H9 (cell line): ENCODE data around the gene SH3BP5. TPM values are rescaled to one million over a fixed set of nuclear protein-coding genes. Genes with fewer than 3 reads are reported as not detected.

Source experiments
- DNase-seq: peaks from one replicate; pipeline ENCODE4 v3.0.0-alpha.2; 2017
- H2AFZ ChIP-seq: one replicate; pipeline ENCODE4 v1.6.1; 2013; ENCODE audit warnings: mild to moderate bottlenecking, low read length, control low read depth, moderate library complexity
- H2AK5ac ChIP-seq: 2 replicates; pipeline ENCODE4 v1.6.1; 2013; ENCODE audit warnings: low read length, control low read depth, mixed read lengths; ENCODE audit not compliant: insufficient read length
- H2BK120ac ChIP-seq: one replicate; pipeline ENCODE4 v1.6.1; 2013; ENCODE audit warnings: low read depth, mild to moderate bottlenecking, low read length, control low read depth, inconsistent platforms; ENCODE audit not compliant: poor library complexity, severe bottlenecking
- H2BK12ac ChIP-seq: 2 replicates; pipeline ENCODE4 v1.6.1; 2013; ENCODE audit warnings: low read length, control low read depth, mixed read lengths, low read depth; ENCODE audit not compliant: insufficient read length
- H2BK15ac ChIP-seq: 2 replicates; pipeline ENCODE4 v1.6.1; 2013; ENCODE audit warnings: low read depth, low read length, control low read depth
- H2BK20ac ChIP-seq: one replicate; pipeline ENCODE4 v1.6.1; 2013; ENCODE audit warnings: low read depth, mild to moderate bottlenecking, low read length, control low read depth, inconsistent platforms; ENCODE audit not compliant: poor library complexity, severe bottlenecking
- H2BK5ac ChIP-seq: 2 replicates; pipeline ENCODE4 v1.6.1; 2013; ENCODE audit warnings: low read length, control low read depth, mixed read lengths; ENCODE audit not compliant: insufficient read length
- H3K14ac ChIP-seq: 2 replicates; pipeline ENCODE4 v1.6.1; 2013; ENCODE audit warnings: low read length, control low read depth; ENCODE audit not compliant: insufficient read depth
- H3K18ac ChIP-seq: 2 replicates; pipeline ENCODE4 v1.6.1; 2013; ENCODE audit warnings: low read depth, mild to moderate bottlenecking, mixed read lengths, low read length, control low read depth; ENCODE audit not compliant: insufficient read length
- H3K23ac ChIP-seq: 2 replicates; pipeline ENCODE4 v1.6.1; 2013; ENCODE audit warnings: low read length, control low read depth, mixed read lengths, low read depth; ENCODE audit not compliant: insufficient read length
- H3K23me2 ChIP-seq: 2 replicates; pipeline ENCODE4 v1.6.1; 2013; ENCODE audit warnings: low read depth, mild to moderate bottlenecking, mixed read lengths, low read length, control low read depth; ENCODE audit not compliant: insufficient read length, poor library complexity, severe bottlenecking
- H3K27ac ChIP-seq: 2 replicates; pipeline ENCODE4 v1.5.1; 2013; ENCODE audit warnings: low read length, control low read depth, mixed read lengths, low read depth; ENCODE audit not compliant: insufficient read length
- H3K27me3 ChIP-seq: 2 replicates; pipeline ENCODE4 v1.6.1; 2013; ENCODE audit warnings: low read length, control low read depth, inconsistent platforms; ENCODE audit not compliant: insufficient read depth
- H3K4ac ChIP-seq: 2 replicates; pipeline ENCODE4 v1.6.1; 2013; ENCODE audit warnings: low read depth, mild to moderate bottlenecking, control low read depth, inconsistent platforms, low read length, moderate library complexity
- H3K4me1 ChIP-seq: 2 replicates; pipeline ENCODE4 v1.6.1; 2013; ENCODE audit warnings: low read length, control low read depth, inconsistent platforms; ENCODE audit not compliant: insufficient read depth
- H3K4me2 ChIP-seq: 2 replicates; pipeline ENCODE4 v1.6.1; 2013; ENCODE audit warnings: low read length, control low read depth, mixed read lengths; ENCODE audit not compliant: insufficient read length, insufficient read depth
- H3K56ac ChIP-seq: 2 replicates; pipeline ENCODE4 v1.6.1; 2013; ENCODE audit warnings: low read depth, mild to moderate bottlenecking, mixed read lengths, low read length, control low read depth; ENCODE audit not compliant: insufficient read length
- H3K79me1 ChIP-seq: 2 replicates; pipeline ENCODE4 v1.6.1; 2013; ENCODE audit warnings: low read depth, mild to moderate bottlenecking, moderate library complexity, low read length, control low read depth, inconsistent platforms; ENCODE audit not compliant: insufficient read depth, poor library complexity, severe bottlenecking
- H3K79me2 ChIP-seq: 2 replicates; pipeline ENCODE4 v1.6.1; 2013; ENCODE audit warnings: low read length, control low read depth, inconsistent platforms; ENCODE audit not compliant: insufficient read depth
- H3K9ac ChIP-seq: 2 replicates; pipeline ENCODE4 v1.6.1; 2013; ENCODE audit warnings: low read length, control low read depth, mixed read lengths; ENCODE audit not compliant: insufficient read length; ENCODE audit errors: extremely low read depth
- H3K9me3 ChIP-seq: one replicate; pipeline ENCODE4 v1.6.1; 2013; ENCODE audit warnings: low read depth, low read length, inconsistent platforms; ENCODE audit not compliant: control insufficient read depth
- H3T11ph ChIP-seq: one replicate; pipeline ENCODE4 v1.6.1; 2013; ENCODE audit warnings: mild to moderate bottlenecking, low read length, control low read depth, inconsistent platforms
- H4K20me1 ChIP-seq: one replicate; pipeline ENCODE4 v1.6.1; 2013; ENCODE audit not compliant: control insufficient read depth, insufficient read length, insufficient read depth
- H4K5ac ChIP-seq: 2 replicates; pipeline ENCODE4 v1.6.1; 2013; ENCODE audit warnings: low read depth, mild to moderate bottlenecking, mixed read lengths, low read length, control low read depth; ENCODE audit not compliant: insufficient read length
- H4K8ac ChIP-seq: replicated peaks from 2 replicates; pipeline ENCODE4 v1.6.1; 2013; ENCODE audit warnings: low read length, control low read depth, mixed read lengths, low read depth; ENCODE audit not compliant: insufficient read length
- H4K91ac ChIP-seq: 2 replicates; pipeline ENCODE4 v1.6.1; 2013; ENCODE audit warnings: low read depth, mild to moderate bottlenecking, moderate library complexity, mixed read lengths, low read length, control low read depth; ENCODE audit not compliant: insufficient read length
- H3K27ac Mint-ChIP-seq, 3 experiments: 2 replicates in 2 of 3; 3 replicates in 1 of 3; pipeline ENCODE4 v1.8.0; 2020 to 2021; ENCODE audit warnings: mixed read lengths in 3 of 3, mild to moderate bottlenecking in 1 of 3, moderate library complexity in 1 of 3
- H3K27me3 Mint-ChIP-seq: 2 replicates; pipeline ENCODE4 v1.8.0; 2021; ENCODE audit warnings: low read depth, mild to moderate bottlenecking, moderate library complexity, mixed read lengths
- H3K36me3 Mint-ChIP-seq, 3 experiments: 2 replicates in 2 of 3; 3 replicates in 1 of 3; pipeline ENCODE4 v1.8.0; 2020 to 2021; ENCODE audit warnings: low read depth in 3 of 3, mixed read lengths in 3 of 3; ENCODE audit not compliant: insufficient read depth in 1 of 3
- H3K4me1 Mint-ChIP-seq, 2 experiments: 2 replicates each; pipeline ENCODE4 v1.8.0; 2020; ENCODE audit warnings: mixed read lengths in 2 of 2
- H3K4me3 Mint-ChIP-seq, 2 experiments: 2 replicates in 1 of 2; 3 replicates in 1 of 2; pipeline ENCODE4 v1.8.0; 2020 to 2021; ENCODE audit warnings: mild to moderate bottlenecking in 2 of 2, mixed read lengths in 2 of 2, moderate library complexity in 1 of 2
- H3K9me3 Mint-ChIP-seq, 2 experiments: 2 replicates in 1 of 2; 3 replicates in 1 of 2; pipeline ENCODE4 v1.8.0; 2020; ENCODE audit warnings: mild to moderate bottlenecking in 2 of 2, mixed read lengths in 2 of 2, moderate library complexity in 1 of 2
- CTCF ChIP-seq: fragments of 200-600 bp; sonication (generic); conservative IDR thresholded peaks from 3 replicates; pipeline ENCODE4 v1.8.0; 2021; ENCODE audit warnings: antibody characterized with exemption, mild to moderate bottlenecking
- whole genome bisulfite sequencing: extraction: QIAGEN DNeasy Blood & Tissue Kit; methylation state at CpG from one replicate; pipeline ENCODE4 v1.1.7; 2013; ENCODE audit warnings: missing lambda C conversion rate, low lambda C conversion rate, mixed read lengths; ENCODE audit not compliant: insufficient read length; ENCODE audit errors: extremely low coverage; 5-methylcytosine and 5-hydroxymethylcytosine counted together
- total RNA-seq: library from RNA; stranded (reverse); gene quantifications from 2 replicates; pipeline ENCODE4 v1.2.1, GENCODE V29; 2021

Gene SH3BP5
- total RNA-seq, 1 experiment from 2014 or later = 6.8 TPM

DNA sequence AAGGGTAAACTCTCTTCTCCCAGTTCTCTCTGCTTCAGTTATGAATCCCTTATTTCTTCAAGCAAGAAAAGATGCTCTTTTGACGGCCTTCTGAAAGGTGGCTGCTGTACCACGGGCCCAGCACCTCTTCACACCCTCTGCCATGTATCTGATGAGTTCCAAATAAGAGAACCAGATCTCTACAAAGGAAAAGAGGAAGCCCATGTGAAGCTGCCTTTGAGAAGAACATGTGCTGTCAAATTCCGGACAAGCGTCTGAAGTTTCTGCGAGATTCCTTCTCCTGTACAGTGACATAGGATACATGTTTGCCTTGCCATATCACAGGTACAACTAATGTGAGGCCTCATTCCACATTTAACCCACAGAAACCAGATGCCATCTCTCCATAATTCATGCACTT lies 59.2 kb downstream of the SH3BP5 start:
- no peak overlapping the region for H2BK120ac ChIP-seq
- no peak overlapping the region for H3K4me2 ChIP-seq
- no peaks in the 10 kb centered on the region for H3K9me3 ChIP-seq
- no peak overlapping the region for H4K8ac ChIP-seq
- TF ChIP-seq CTCF = no peak
- no peak for DNase-seq
- Mint-ChIP-seq H3K9me3 (no peaks in the 10 kb centered on the region), H3K27me3 (no peaks in the 10 kb centered on the region), H3K27ac (no peak overlapping the region), H3K4me3 (no peak overlapping the region), H3K36me3 (no peaks in the 10 kb centered on the region), H3K4me1 (peaks cover 15 to 17% of the 10 kb centered on the region in 2 experiments)
- H3K4me1 ChIP-seq = no peaks in the 10 kb centered on the region
- no peaks in the 10 kb centered on the region for H3K27me3 ChIP-seq
- no peaks in the 10 kb centered on the region for H3K79me1 ChIP-seq
- H3K18ac ChIP-seq = no peak overlapping the region
- no peak overlapping the region for H3K4ac ChIP-seq
- no peak overlapping the region for H2BK5ac ChIP-seq
- H2AK5ac ChIP-seq = no peak overlapping the region
- no peak overlapping the region for H3K9ac ChIP-seq
- no peak overlapping the region for H2AFZ ChIP-seq
- no peak overlapping the region for H3K14ac ChIP-seq
- no peak overlapping the region for H3T11ph ChIP-seq
- H3K23ac ChIP-seq = no peak overlapping the region
- no peak overlapping the region for H2BK15ac ChIP-seq
- no peaks in the 10 kb centered on the region for H4K20me1 ChIP-seq
- no peak overlapping the region for H3K27ac ChIP-seq
- H4K5ac ChIP-seq = no peak overlapping the region
- H3K56ac ChIP-seq = no peak overlapping the region
- no CpG with 5 or more reads among the region's 5 CpGs for WGBS
- no peak overlapping the region for H2BK20ac ChIP-seq
- H4K91ac ChIP-seq = no peak overlapping the region
- H3K23me2 ChIP-seq = no peaks in the 10 kb centered on the region
- no peak overlapping the region for H2BK12ac ChIP-seq
- no peaks in the 10 kb centered on the region for H3K79me2 ChIP-seq
